ENCODE results near the gene ORM1.

DNA sequence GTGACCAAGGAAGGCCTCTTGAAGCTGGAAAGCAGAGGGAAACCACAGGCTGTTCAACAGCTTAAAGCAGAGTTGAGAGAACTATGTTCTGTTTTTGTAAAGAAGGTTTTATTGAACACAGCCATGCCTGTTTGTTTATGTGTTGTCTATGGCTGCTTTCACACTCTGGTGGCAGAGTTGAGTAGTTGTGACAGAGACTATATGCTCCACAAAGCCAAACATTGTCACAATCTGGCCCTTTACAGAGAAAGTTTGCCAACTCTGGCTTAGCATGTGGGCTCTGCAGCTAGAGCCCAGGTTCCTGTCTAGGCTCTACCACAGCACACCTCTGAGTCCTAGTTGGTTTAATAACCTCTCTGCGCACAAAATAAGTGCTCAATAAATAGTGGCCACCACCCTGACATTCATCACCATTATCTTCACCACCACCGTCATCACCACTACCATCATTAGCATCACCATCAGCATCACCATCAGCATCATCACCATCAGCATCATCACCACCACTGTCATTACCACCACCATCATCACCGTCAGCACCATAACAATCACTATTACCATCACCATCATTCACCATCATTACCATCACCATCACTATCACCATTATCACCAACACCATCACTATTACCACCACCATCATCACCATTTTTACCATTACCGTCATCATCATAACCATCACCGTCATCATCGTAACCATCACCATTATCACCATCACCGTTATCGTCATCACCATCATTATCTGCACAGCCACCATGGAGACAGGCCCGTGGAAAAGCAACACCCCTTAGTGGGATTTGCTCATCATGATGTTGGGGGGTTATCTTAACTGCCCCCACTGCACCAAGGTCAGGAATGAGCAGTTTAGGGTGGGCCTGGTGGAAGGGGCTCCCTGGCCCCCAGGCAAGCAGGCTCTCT, 46.6 kb downstream of the ORM1 start:
- TF ChIP-seq, protein P1, sequence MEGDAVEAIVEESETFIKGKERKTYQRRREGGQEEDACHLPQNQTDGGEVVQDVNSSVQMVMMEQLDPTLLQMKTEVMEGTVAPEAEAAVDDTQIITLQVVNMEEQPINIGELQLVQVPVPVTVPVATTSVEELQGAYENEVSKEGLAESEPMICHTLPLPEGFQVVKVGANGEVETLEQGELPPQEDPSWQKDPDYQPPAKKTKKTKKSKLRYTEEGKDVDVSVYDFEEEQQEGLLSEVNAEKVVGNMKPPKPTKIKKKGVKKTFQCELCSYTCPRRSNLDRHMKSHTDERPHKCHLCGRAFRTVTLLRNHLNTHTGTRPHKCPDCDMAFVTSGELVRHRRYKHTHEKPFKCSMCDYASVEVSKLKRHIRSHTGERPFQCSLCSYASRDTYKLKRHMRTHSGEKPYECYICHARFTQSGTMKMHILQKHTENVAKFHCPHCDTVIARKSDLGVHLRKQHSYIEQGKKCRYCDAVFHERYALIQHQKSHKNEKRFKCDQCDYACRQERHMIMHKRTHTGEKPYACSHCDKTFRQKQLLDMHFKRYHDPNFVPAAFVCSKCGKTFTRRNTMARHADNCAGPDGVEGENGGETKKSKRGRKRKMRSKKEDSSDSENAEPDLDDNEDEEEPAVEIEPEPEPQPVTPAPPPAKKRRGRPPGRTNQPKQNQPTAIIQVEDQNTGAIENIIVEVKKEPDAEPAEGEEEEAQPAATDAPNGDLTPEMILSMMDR (IDR thresholded peaks at IDR 0.05; ENCODE audit: insufficient read depth, low read length) = no peak
- TF ChIP-seq POLR2AphosphoS5 (IDR thresholded peaks at IDR 0.05; ENCODE audit: low read depth) = no peak
- TF ChIP-seq, protein P2, sequence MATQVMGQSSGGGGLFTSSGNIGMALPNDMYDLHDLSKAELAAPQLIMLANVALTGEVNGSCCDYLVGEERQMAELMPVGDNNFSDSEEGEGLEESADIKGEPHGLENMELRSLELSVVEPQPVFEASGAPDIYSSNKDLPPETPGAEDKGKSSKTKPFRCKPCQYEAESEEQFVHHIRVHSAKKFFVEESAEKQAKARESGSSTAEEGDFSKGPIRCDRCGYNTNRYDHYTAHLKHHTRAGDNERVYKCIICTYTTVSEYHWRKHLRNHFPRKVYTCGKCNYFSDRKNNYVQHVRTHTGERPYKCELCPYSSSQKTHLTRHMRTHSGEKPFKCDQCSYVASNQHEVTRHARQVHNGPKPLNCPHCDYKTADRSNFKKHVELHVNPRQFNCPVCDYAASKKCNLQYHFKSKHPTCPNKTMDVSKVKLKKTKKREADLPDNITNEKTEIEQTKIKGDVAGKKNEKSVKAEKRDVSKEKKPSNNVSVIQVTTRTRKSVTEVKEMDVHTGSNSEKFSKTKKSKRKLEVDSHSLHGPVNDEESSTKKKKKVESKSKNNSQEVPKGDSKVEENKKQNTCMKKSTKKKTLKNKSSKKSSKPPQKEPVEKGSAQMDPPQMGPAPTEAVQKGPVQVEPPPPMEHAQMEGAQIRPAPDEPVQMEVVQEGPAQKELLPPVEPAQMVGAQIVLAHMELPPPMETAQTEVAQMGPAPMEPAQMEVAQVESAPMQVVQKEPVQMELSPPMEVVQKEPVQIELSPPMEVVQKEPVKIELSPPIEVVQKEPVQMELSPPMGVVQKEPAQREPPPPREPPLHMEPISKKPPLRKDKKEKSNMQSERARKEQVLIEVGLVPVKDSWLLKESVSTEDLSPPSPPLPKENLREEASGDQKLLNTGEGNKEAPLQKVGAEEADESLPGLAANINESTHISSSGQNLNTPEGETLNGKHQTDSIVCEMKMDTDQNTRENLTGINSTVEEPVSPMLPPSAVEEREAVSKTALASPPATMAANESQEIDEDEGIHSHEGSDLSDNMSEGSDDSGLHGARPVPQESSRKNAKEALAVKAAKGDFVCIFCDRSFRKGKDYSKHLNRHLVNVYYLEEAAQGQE (IDR thresholded peaks at IDR 0.05; ENCODE audit: insufficient replicate concordance, low read depth) = no peak
- TF ChIP-seq GABPA (IDR thresholded peaks at IDR 0.05; ENCODE audit: low read depth) = no peak
- TF ChIP-seq SPI1 (IDR thresholded peaks at IDR 0.05; ENCODE audit: borderline replicate concordance, low read depth) = no peak

Measured in HL-60 (cell line).